ENCODE measurements around the gene SEC14L2. TPM values are rescaled to one million over a fixed set of nuclear protein-coding genes. Genes with fewer than 3 reads are reported as not detected.

The SEC14L2 gene
- total RNA-seq = 24.6 and 38.6 TPM in 2 replicates

DNA sequence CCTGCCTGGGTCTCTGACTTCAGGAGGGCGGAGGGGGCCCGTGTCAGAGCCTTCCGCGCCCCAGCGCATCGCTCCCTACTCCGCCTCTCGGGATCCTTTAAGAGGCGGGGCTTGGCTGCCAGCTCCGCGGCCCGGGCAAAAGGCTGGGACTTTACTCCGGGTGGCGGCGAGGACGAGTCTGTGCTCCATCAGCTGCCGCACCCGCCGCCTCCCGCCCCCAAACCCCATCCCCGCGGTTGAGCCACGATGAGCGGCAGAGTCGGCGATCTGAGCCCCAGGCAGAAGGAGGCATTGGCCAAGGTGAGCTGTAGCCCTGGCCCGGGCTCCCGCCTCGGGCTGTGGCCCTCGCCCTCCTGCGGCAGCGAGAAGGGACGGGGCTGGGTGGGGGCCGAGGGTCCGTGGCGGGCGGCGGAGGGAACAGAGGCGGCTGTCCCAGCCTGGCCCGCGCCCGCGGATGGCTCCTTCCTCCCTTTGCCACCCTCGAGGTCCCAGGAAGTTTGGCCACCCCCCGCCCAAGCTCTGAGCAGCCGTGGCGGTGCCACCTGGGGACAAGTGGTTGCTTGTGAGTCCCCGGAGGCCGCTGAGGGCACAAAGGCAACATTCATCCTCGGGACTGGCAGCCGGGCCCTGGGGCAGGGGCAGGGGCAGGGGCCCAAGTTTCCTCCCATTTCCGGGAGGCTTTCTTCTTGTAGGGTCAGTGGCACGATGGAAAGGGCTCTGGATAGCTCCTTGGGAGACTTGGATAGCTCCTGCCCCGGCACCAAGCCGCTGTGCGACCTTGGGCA lies at the start of gene SEC14L2:
SEC14L2 (plus strand) TSS at position 148 of the 785 bp plus-strand sequence; CDS start at position 247, 99 bp downstream.

DNA sequence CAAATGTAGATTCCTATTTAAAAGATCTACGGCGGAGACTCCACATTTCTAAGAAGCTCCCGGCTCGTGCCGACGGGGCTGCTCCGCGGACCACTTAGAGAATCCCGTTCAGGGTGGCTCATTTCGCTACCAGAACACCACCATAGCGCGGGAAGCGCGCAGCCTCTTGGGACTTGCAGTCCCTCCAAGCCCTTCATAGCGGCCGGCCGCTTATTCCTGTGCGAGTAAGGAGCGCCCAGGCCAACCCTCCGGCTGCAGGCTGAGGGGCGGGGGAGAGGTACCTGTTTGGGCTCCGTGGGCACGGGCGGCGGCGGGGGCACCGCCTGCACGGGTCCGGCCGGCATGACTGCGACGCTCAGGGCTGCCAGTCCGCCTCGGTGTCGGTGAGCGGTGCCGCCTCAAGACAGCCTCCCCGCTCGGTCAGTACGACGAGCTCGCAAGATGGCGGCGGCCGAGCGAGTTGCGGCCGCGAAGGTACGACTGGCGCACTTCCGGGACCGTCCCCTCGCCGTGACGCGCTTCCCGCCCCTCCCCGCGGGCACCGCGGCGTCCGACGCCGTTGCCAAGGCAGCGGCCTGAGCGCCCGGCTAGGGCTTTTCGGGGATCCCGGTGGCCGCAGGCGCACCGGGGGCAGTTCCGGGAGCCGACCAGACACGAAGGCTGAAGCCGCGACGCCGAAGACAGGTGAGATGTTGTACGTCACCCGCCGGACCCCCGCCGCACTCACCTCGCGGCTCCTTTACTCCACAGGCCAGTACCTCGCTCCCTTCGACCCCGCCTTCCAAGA lies 40.2 kb upstream of the SEC14L2 start, which contains the start of the genes CCDC157 and SF3A1:
CCDC157 (plus strand) TSS at position 559 of the 787 bp plus-strand sequence. CDS start 8,994 bp downstream, outside the sequence.
SF3A1 (minus strand) TSS at position 446 of the 787 bp plus-strand sequence; CDS start at position 344, 102 bp downstream.

DNA sequence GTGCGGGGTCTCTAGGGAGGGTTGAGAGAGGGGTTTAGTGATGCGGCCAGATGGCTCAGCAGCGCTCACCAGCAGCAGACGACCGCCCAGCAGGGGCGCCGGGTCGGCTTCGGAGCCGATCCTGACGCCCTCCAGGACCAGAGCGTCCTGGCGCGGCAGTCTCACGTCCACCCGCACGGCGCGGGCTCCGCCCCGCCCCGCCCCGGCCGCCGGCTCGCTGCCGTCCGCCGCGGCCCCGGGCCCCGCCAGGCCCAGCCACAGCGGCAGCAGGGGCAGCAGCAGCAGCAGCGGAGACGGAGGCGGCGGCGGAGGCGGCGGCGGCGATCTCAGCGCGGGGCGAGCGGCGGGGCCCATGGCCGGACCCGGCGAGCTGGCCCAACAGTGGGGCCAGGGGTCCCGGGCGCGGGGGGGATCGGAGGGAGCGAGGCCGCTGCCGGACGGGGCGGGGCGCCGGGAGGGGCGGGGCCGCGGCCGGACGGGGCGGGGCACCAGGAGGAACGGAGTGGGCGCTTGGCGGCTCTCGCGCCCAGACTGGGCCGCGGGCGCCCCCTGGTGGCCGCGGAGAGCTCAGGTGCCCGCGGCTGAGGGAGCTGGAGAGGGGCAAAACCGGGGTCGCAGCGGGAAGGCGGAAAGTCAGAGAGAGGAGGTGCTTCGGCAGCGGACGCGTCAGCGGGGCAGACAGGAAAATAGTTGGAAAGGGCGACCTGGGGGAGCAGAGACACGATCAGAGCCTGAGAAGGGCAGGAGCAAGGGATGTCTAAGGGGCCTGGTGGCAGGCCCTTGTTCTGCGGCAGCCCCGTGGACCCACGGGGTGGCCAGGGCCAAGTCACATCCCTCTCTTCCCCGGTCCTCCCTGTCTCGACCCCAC lies 9.6 kb upstream of the SEC14L2 start, which contains the start of gene RNF215:
RNF215 (minus strand) TSS at position 452 of the 868 bp plus-strand sequence; CDS start at position 354, 98 bp downstream.

DNA sequence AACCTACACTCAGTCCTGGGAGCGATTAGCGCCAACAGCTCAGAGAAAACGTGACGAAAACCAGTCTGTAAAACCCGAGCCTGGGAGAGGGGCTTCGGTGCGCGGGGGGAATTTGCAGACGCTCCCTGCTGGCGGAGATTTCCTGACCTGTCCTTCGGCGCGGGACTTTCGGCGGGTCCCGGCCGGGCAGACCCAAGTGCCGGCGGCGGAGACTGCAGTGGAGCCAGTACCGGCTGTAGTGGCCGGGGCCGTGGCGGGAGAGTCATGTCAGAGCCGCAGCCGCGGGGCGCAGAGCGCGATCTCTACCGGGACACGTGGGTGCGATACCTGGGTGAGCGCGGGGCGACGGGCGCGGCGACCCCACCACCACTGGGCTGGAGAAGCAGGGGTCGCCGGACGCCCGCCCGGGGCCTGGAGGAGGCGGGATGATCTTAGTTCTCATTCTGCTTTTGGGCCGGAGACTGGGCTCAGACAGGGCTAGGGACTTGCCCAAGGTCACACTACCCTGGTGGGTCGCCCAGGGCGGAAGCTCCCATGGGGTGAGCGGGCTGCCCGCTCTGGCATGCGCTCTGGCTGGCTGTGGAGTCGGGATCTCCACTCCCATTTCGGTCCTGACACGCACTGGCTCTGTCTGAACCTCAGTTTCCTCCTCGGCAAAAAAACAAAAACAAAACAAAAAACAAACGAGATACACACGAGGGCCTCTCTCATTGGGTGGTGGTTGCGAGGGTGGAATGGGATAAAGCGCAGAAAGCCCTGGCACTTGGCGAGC lies 29.0 kb downstream of the SEC14L2 start, which contains the start of gene MTFP1:
MTFP1 (plus strand) TSS at position 153 of the 772 bp plus-strand sequence; CDS start at position 265, 112 bp downstream.

DNA sequence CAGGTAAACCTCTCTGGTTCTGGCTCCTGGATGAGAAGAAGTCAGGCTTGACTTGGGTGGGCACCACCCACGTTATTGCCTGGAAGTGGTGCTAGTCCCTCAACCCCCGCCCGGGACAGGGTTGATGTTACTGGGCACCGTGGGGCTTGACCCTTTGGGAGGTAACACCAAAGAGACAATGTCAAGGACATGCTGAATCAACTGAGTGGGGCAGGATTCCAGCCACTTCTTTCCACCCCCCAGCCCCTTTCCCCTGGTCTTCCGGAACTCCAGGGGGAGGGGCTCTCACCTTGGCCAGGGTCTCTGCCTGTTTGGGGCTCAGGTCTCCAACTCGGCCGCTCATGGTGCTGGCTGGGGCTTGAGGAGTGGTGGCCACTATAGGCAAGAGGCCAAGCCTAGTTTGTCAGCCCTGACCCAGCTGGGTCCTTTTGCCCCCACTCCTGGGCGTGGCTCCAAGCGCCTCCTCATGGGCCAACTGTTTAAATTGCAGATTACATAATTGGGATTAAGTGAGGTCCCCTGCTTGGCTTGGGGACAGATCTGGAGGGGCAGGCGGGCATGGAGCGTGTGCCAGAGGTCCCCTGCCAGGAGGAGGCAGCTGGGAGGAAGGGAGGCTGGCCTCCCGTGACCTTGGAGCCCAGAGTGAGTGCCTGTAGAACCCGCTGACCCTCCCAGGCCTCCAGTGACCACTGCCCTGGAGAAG lies 74.9 kb downstream of the SEC14L2 start, which contains the start of gene SEC14L3:
SEC14L3 (minus strand) TSS at position 402 of the 703 bp plus-strand sequence; CDS start at position 343, 59 bp downstream.

Other genes with a start within 250 kb of the SEC14L2 start
- gene LIF, start 150.3 kb upstream of the SEC14L2 start, total RNA-seq = 2.0 and 9.7 TPM in 2 replicates
- not detected in 2 replicates for gene OSM, start 130.2 kb upstream of the SEC14L2 start, total RNA-seq
- gene CASTOR1, start 107.5 kb upstream of the SEC14L2 start, total RNA-seq = 19.1 and 20.8 TPM in 2 replicates
- 15.1 and 23.5 TPM in 2 replicates for gene TBC1D10A, start 70.1 kb upstream of the SEC14L2 start, total RNA-seq
- gene SF3A1, start 40.1 kb upstream of the SEC14L2 start, total RNA-seq = 16.1 and 25.1 TPM in 2 replicates
- gene CCDC157, start 40.0 kb upstream of the SEC14L2 start, total RNA-seq = 2.0 and 2.9 TPM in 2 replicates
- 14.8 and 31.3 TPM in 2 replicates for gene RNF215, start 9.6 kb upstream of the SEC14L2 start, total RNA-seq
- gene MTFP1, start 28.8 kb downstream of the SEC14L2 start, total RNA-seq = 15.0 and 20.3 TPM in 2 replicates
- not detected in 2 replicates for gene SEC14L3, start 75.0 kb downstream of the SEC14L2 start, total RNA-seq
- 0.49 TPM in 1 of 2 replicates, not detected in the other for gene SEC14L4, start 108.7 kb downstream of the SEC14L2 start, total RNA-seq
- gene SEC14L6, start 149.7 kb downstream of the SEC14L2 start, total RNA-seq = not detected in 2 replicates
- not detected in 2 replicates for gene GAL3ST1, start 177.6 kb downstream of the SEC14L2 start, total RNA-seq
- gene PES1, start 194.9 kb downstream of the SEC14L2 start, total RNA-seq = 84.7 and 90.6 TPM in 2 replicates
- gene TCN2, start 210.2 kb downstream of the SEC14L2 start, total RNA-seq = 17.5 and 34.8 TPM in 2 replicates
- gene SLC35E4, start 238.8 kb downstream of the SEC14L2 start, total RNA-seq = 9.0 and 9.1 TPM in 2 replicates